Hepatocyte (in vitro differentiated cells): ENCODE data around the gene SAMD3. TPM values are rescaled to one million over a fixed set of nuclear protein-coding genes. Genes with fewer than 3 reads are reported as not detected.
A peak's percentile ranks its signal among the peaks of the same experiment; 100 is the strongest.

ENCODE experiments used
- DNase-seq: peaks from one replicate; pipeline ENCODE4 v3.0.0-alpha.2; 2016; ENCODE audit warnings: low spot score
- H2AFZ ChIP-seq: fragments of 200-600 bp; sonication (generic); 2 replicates; pipeline ENCODE4 v1.6.0; 2016; ENCODE audit warnings: antibody characterized with exemption, mild to moderate bottlenecking
- H3K27ac ChIP-seq: fragments of 200-600 bp; sonication (generic); 2 replicates; pipeline ENCODE4 v1.5.1; 2016; ENCODE audit warnings: mild to moderate bottlenecking
- H3K27me3 ChIP-seq: fragments of 200-600 bp; sonication (generic); 2 replicates; pipeline ENCODE4 v1.6.1; 2016
- H3K36me3 ChIP-seq: fragments of 200-600 bp; sonication (generic); replicated peaks from 2 replicates; pipeline ENCODE4 v1.5.1; 2016; ENCODE audit warnings: low read depth; ENCODE audit not compliant: insufficient read depth
- H3K4me1 ChIP-seq: fragments of 200-600 bp; sonication (generic); 2 replicates; pipeline ENCODE4 v1.5.1; 2016; ENCODE audit warnings: mild to moderate bottlenecking, moderate library complexity; ENCODE audit not compliant: insufficient read depth
- H3K4me2 ChIP-seq: fragments of 200-600 bp; sonication (generic); 2 replicates; pipeline ENCODE4 v1.6.0; 2016
- H3K4me3 ChIP-seq: fragments of 200-600 bp; sonication (generic); 2 replicates; pipeline ENCODE4 v1.5.1; 2016; ENCODE audit warnings: mild to moderate bottlenecking
- H3K79me2 ChIP-seq: fragments of 200-600 bp; sonication (generic); 2 replicates; pipeline ENCODE4 v1.6.0; 2017; ENCODE audit warnings: mild to moderate bottlenecking
- H3K9me2 ChIP-seq: fragments of 200-600 bp; sonication (generic); replicated peaks from 2 replicates; pipeline ENCODE4 v1.6.0; 2017; ENCODE audit warnings: mild to moderate bottlenecking; ENCODE audit not compliant: insufficient read depth
- H3K9me3 ChIP-seq: fragments of 200-600 bp; sonication (generic); 2 replicates; pipeline ENCODE4 v1.5.1; 2016; ENCODE audit warnings: low read depth, mild to moderate bottlenecking
- H4K20me1 ChIP-seq: fragments of 200-600 bp; sonication (generic); 2 replicates; pipeline ENCODE4 v1.6.0; 2016; ENCODE audit warnings: mild to moderate bottlenecking; ENCODE audit not compliant: insufficient read depth, poor library complexity, severe bottlenecking
- EZH2 ChIP-seq: fragments of 200-600 bp; sonication (generic); IDR thresholded peaks from 2 replicates; pipeline ENCODE4 v1.6.1; 2016; ENCODE audit warnings: antibody characterized with exemption, mild to moderate bottlenecking, borderline replicate concordance
- EZH2phosphoT487 ChIP-seq: fragments of 200-600 bp; sonication (generic); IDR thresholded peaks from one replicate; pipeline ENCODE4 v1.6.1; 2018; ENCODE audit warnings: antibody characterized with exemption, mild to moderate bottlenecking, low read depth, moderate library complexity; ENCODE audit not compliant: unreplicated experiment, severe bottlenecking
- WGBS: methylation state at CpG from one replicate; pipeline ENCODE4 v1.1.6; 2016; ENCODE audit warnings: low lambda C conversion rate; ENCODE audit errors: missing lambda C conversion rate; 5-methylcytosine and 5-hydroxymethylcytosine counted together
- polyA plus RNA-seq: library from polyadenylated mRNA; unstranded; fragments of >200 nt; fragmentation: Nextera tagmentation; extraction: Ambion mirVana; gene quantifications from 2 replicates; pipeline ENCODE4 v1.2.1, GENCODE V29; 2016
- total RNA-seq: library from RNA; depleted of rRNA; stranded (reverse); fragments of >200 nt; gene quantifications from 2 replicates; pipeline ENCODE4 v1.2.3, GENCODE V29; 2014
- TF ChIP-seq, protein P1 (sequence below): fragments of 200-600 bp; sonication (generic); IDR thresholded peaks from 2 replicates; pipeline ENCODE4 v1.5.1; 2016; ENCODE audit warnings: antibody characterized with exemption, mild to moderate bottlenecking; ENCODE audit not compliant: poor library complexity

Gene SAMD3
- total and polyA plus RNA-seq, 2 experiments from 2014 or later: 0.81 to 2.2 TPM

- Histone ChIP-seq H4K20me1 (no peaks in the 10 kb centered on the region), H3K27me3 (no peaks in the 10 kb centered on the region), H2AFZ (no peak overlapping the region), H3K27ac (no peak overlapping the region), H3K4me3 (no peak overlapping the region), H3K4me2 (no peak overlapping the region), H3K4me1 (no peaks in the 10 kb centered on the region), H3K79me2 (no peaks in the 10 kb centered on the region), H3K9me3 (no peaks in the 10 kb centered on the region), H3K36me3 (no peaks in the 10 kb centered on the region), H3K9me2 (no peaks in the 10 kb centered on the region)
- 64% methylated on average over 2 of the region's 2 CpGs for WGBS
- DNase-seq: peak; percentile 15
- TF ChIP-seq, protein P1, sequence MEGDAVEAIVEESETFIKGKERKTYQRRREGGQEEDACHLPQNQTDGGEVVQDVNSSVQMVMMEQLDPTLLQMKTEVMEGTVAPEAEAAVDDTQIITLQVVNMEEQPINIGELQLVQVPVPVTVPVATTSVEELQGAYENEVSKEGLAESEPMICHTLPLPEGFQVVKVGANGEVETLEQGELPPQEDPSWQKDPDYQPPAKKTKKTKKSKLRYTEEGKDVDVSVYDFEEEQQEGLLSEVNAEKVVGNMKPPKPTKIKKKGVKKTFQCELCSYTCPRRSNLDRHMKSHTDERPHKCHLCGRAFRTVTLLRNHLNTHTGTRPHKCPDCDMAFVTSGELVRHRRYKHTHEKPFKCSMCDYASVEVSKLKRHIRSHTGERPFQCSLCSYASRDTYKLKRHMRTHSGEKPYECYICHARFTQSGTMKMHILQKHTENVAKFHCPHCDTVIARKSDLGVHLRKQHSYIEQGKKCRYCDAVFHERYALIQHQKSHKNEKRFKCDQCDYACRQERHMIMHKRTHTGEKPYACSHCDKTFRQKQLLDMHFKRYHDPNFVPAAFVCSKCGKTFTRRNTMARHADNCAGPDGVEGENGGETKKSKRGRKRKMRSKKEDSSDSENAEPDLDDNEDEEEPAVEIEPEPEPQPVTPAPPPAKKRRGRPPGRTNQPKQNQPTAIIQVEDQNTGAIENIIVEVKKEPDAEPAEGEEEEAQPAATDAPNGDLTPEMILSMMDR: peak; percentile 15
- no peak for TF ChIP-seq EZH2
Measured at GRCh38 chr6:130134582-130134981, 88.2 kb downstream of the SAMD3 start.

DNA sequence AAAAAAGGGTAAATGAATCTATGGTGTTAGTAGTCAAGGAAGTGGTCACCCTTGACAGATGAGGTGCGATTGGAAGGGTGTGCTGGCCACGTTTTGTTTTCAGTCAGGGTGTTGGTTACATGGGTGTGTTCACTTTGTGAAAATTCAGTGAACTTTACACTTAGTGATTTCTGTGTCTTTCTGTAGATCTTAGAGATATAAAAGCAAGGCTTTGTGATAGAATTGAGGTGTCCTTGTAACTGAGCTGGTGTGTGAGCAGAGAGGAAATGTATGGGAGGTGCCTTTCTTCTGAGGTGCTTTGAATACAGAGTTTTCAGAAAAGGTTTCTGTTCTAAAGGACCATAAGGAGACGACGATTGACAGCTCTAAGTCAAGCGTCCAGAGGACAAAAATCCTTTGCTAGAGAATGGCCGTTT lies 90.5 kb downstream of the SAMD3 start:
- DNase-seq: no peak
- Histone ChIP-seq H3K9me3 (no peaks in the 10 kb centered on the region), H3K4me1 (no peaks in the 10 kb centered on the region), H3K4me3 (no peak overlapping the region), H3K27me3 (no peaks in the 10 kb centered on the region), H3K36me3 (no peaks in the 10 kb centered on the region), H2AFZ (no peak overlapping the region), H3K4me2 (no peak overlapping the region), H3K27ac (peak overlapping the region; percentile 7), H3K9me2 (no peaks in the 10 kb centered on the region), H3K79me2 (no peaks in the 10 kb centered on the region), H4K20me1 (no peaks in the 10 kb centered on the region)
- 61% methylated on average over 6 of the region's 6 CpGs for WGBS
- TF ChIP-seq EZH2phosphoT487 (no peak), EZH2 (no peak)
- TF ChIP-seq, protein P1: no peak

- Histone ChIP-seq H3K79me2 (no peaks in the 10 kb centered on the region), H3K27me3 (no peaks in the 10 kb centered on the region), H3K9me3 (no peaks in the 10 kb centered on the region), H3K4me1 (no peaks in the 10 kb centered on the region), H3K9me2 (no peaks in the 10 kb centered on the region), H3K4me3 (no peak overlapping the region), H3K27ac (no peak overlapping the region), H2AFZ (no peak overlapping the region), H3K4me2 (no peak overlapping the region), H4K20me1 (no peaks in the 10 kb centered on the region), H3K36me3 (no peaks in the 10 kb centered on the region)
- TF ChIP-seq, protein P1: no peak
- no peak for TF ChIP-seq EZH2
- no peak for TF ChIP-seq EZH2phosphoT487
- DNase-seq: no peak
- WGBS: 89% methylated on average over 6 of the region's 6 CpGs
Measured at GRCh38 chr6:130129762-130130246, 92.9 kb downstream of the SAMD3 start.

DNA sequence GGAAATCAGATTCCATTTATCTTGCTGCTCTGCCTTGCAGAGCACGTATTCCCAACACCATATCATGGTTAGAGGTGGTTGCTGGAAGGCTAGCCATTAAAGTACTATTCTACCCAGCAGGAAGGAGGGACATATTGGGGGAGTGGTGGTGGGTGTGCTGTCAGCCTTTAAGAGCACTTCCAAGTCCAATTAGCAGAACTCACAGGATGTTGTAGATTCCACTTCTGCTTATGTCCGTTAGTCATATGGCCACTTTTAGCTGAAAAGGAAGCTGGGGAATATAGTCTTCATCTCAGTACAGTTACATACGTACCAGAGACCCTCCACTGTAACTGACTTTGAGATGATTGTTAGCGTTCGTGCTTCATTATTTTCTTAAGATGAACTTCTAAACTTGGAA lies 94.4 kb downstream of the SAMD3 start:
- no peaks in the 10 kb centered on the region for H4K20me1 ChIP-seq
- H3K79me2 ChIP-seq: no peaks in the 10 kb centered on the region
- no peaks in the 10 kb centered on the region for H3K36me3 ChIP-seq
- WGBS: 97% methylated on average over 5 of the region's 5 CpGs
- no peak overlapping the region for H2AFZ ChIP-seq
- DNase-seq: no peak
- no peak overlapping the region for H3K4me3 ChIP-seq
- no peaks in the 10 kb centered on the region for H3K4me1 ChIP-seq
- no peak for TF ChIP-seq EZH2
- TF ChIP-seq, protein P1: no peak
- no peak overlapping the region for H3K27ac ChIP-seq
- no peak overlapping the region for H3K4me2 ChIP-seq
- no peaks in the 10 kb centered on the region for H3K27me3 ChIP-seq
- no peaks in the 10 kb centered on the region for H3K9me2 ChIP-seq
- H3K9me3 ChIP-seq: no peaks in the 10 kb centered on the region
